HG02678 (cell line): ENCODE results near the gene POLDIP2.

Experiments
- ATAC-seq: cut with Tn5 transposase; IDR thresholded peaks from one replicate; pipeline ENCODE4 v1.9.1; 2021; ENCODE audit warnings: mild to moderate bottlenecking, moderate library complexity; ENCODE audit not compliant: unreplicated experiment

The POLDIP2 gene

GRCh38 chr17:28318759-28319597 lies 38.3 kb downstream of the POLDIP2 start, which contains the start of gene TMEM97:
Gene TMEM97, plus strand, starts transcription at chr17:28319200. Its CDS starts 40 bp downstream, at chr17:28319240.
- peak; percentile 96 for ATAC-seq

- no peak for ATAC-seq
Observed at GRCh38 chr17:28317966-28318758, 39.2 kb downstream of the POLDIP2 start.

GRCh38 chr17:28317099-28317965 lies 40.0 kb downstream of the POLDIP2 start:
- ATAC-seq = no peak

GRCh38 chr17:28315846-28316705 lies 41.3 kb downstream of the POLDIP2 start:
- no peak for ATAC-seq

GRCh38 chr17:28313841-28314240 lies 43.5 kb downstream of the POLDIP2 start:
- ATAC-seq = no peak

GRCh38 chr17:28306954-28307401 lies 50.3 kb downstream of the POLDIP2 start:
- ATAC-seq = no peak

GRCh38 chr17:28298449-28298848 lies 58.9 kb downstream of the POLDIP2 start:
- ATAC-seq = no peak
